Prostate gland (tissue), 2 donors: ENCODE measurements around the gene ADAM15.

Experiments
- CTCF ChIP-seq, 4 experiments: fragments of 200-600 bp in 2 of 4; fragments of 450-650 bp in 2 of 4; sonication (generic) in 2 of 4; IDR thresholded peaks; 1 replicate in 3 of 4; 2 replicates in 1 of 4; pipeline ENCODE4 v1.5.1; 2016 to 2019; ENCODE audit warnings: antibody characterized with exemption in 4 of 4, mild to moderate bottlenecking in 2 of 4, moderate library complexity in 2 of 4
- POLR2A ChIP-seq: fragments of 450-650 bp; IDR thresholded peaks from one replicate; pipeline ENCODE4 v1.6.1; 2016; ENCODE audit warnings: antibody characterized with exemption, mild to moderate bottlenecking

- TF ChIP-seq CTCF (IDR thresholded peaks at IDR 0.05) (no peak), POLR2A (no peak)
Measured at GRCh38 chr1:155037851-155038441, 13.2 kb upstream of the ADAM15 start.
